CD14-positive monocyte (primary cell): Measurements from ENCODE around the gene ANO6. TPM values are rescaled to one million over a fixed set of nuclear protein-coding genes. Genes with fewer than 3 reads are reported as not detected.
A peak's percentile ranks its signal among the peaks of the same experiment; 100 is the strongest.

Experiments
- DNase-seq, 3 donors: peaks; one replicate each; pipeline ENCODE4 v3.0.0-alpha.2; 2011 to 2022
- H2AFZ ChIP-seq: 2 replicates; pipeline ENCODE4 v1.6.0; 2012; ENCODE audit warnings: mild to moderate bottlenecking, low read depth, low read length, inconsistent platforms; ENCODE audit not compliant: insufficient read depth, poor library complexity, severe bottlenecking
- H3K27ac ChIP-seq, 2 donors: 1 replicate in 1 of 2; 2 replicates in 1 of 2; pipeline ENCODE4 v1.5.1; 2012 to 2013; ENCODE audit warnings: low read length in 2 of 2, control low read depth in 1 of 2, inconsistent platforms in 1 of 2, low read depth in 1 of 2, mild to moderate bottlenecking in 1 of 2
- H3K27me3 ChIP-seq, 2 donors: one replicate each; pipeline versions ENCODE4 v1.6.0 to v1.6.1; 2011 to 2013; ENCODE audit warnings: low read length in 2 of 2; ENCODE audit not compliant: control insufficient read depth in 2 of 2, insufficient read depth in 2 of 2
- H3K36me3 ChIP-seq, 2 donors: replicated peaks in 1 of 2; 1 replicate in 1 of 2; 2 replicates in 1 of 2; pipeline versions ENCODE4 v1.5.1 to v1.6.1; 2012 to 2013; ENCODE audit warnings: low read length in 2 of 2, control low read depth in 1 of 2, inconsistent platforms in 1 of 2, mild to moderate bottlenecking in 1 of 2; ENCODE audit not compliant: insufficient read depth in 2 of 2, control insufficient read depth in 1 of 2
- H3K4me1 ChIP-seq, 2 donors: 1 replicate in 1 of 2; 2 replicates in 1 of 2; pipeline versions ENCODE4 v1.5.1 to v1.6.1; 2012 to 2013; ENCODE audit warnings: low read length in 2 of 2, control low read depth in 1 of 2, inconsistent platforms in 1 of 2, mild to moderate bottlenecking in 1 of 2, moderate library complexity in 1 of 2; ENCODE audit not compliant: insufficient read depth in 2 of 2, control insufficient read depth in 1 of 2
- H3K4me2 ChIP-seq: replicated peaks from 2 replicates; pipeline ENCODE3; 2012; ENCODE audit warnings: low read length, moderate library complexity, mild to moderate bottlenecking; ENCODE audit not compliant: poor library complexity, severe bottlenecking; ENCODE audit errors: extremely low read depth
- H3K4me3 ChIP-seq, 3 experiments: fragments of 200-600 bp in 1 of 3; sonication (generic) in 1 of 3; replicated peaks in 1 of 3; 1 replicate in 2 of 3; 2 replicates in 1 of 3; pipeline ENCODE4 v1.5.1; 2011 to 2013; ENCODE audit warnings: low read length in 3 of 3, mild to moderate bottlenecking in 3 of 3, control low read depth in 2 of 3, low read depth in 2 of 3, inconsistent platforms in 1 of 3, moderate library complexity in 1 of 3
- H3K79me2 ChIP-seq: 2 replicates; pipeline ENCODE4 v1.6.0; 2012; ENCODE audit warnings: mild to moderate bottlenecking, control low read depth, inconsistent platforms, low read length, moderate library complexity; ENCODE audit not compliant: insufficient read depth
- H3K9ac ChIP-seq: 2 replicates; pipeline ENCODE4 v1.6.0; 2017; ENCODE audit warnings: low read length, mild to moderate bottlenecking; ENCODE audit not compliant: insufficient read depth, poor library complexity, severe bottlenecking
- H3K9me3 ChIP-seq, 2 donors: replicated peaks in 1 of 2; 1 replicate in 1 of 2; 2 replicates in 1 of 2; pipeline versions ENCODE4 v1.5.1 to v1.6.1; 2012 to 2013; ENCODE audit warnings: low read length in 2 of 2, control low read depth in 1 of 2; ENCODE audit not compliant: control insufficient read depth in 1 of 2, insufficient read depth in 1 of 2
- H4K20me1 ChIP-seq: 2 replicates; pipeline ENCODE4 v1.6.0; 2012; ENCODE audit warnings: mild to moderate bottlenecking, low read length, control low read depth, moderate library complexity; ENCODE audit not compliant: insufficient read depth
- H3K27ac Mint-ChIP-seq, 7 donors: one replicate each; pipeline ENCODE4 v1.8.0; 2020; ENCODE audit warnings: mild to moderate bottlenecking in 7 of 7, mixed read lengths in 7 of 7, moderate library complexity in 6 of 7, inconsistent platforms in 2 of 7
- H3K27me3 Mint-ChIP-seq, 3 donors: one replicate each; pipeline ENCODE4 v1.8.0; 2021 to 2022; ENCODE audit warnings: low read depth in 3 of 3, mild to moderate bottlenecking in 3 of 3, mixed read lengths in 3 of 3, moderate library complexity in 3 of 3, inconsistent platforms in 1 of 3
- H3K36me3 Mint-ChIP-seq, 2 donors: one replicate each; pipeline ENCODE4 v1.8.0; 2020; ENCODE audit warnings: mixed read lengths in 2 of 2, inconsistent platforms in 1 of 2, mild to moderate bottlenecking in 1 of 2
- H3K4me1 Mint-ChIP-seq: one replicate; pipeline ENCODE4 v1.8.0; 2020; ENCODE audit warnings: mild to moderate bottlenecking, mixed read lengths
- H3K4me3 Mint-ChIP-seq, 2 donors: one replicate each; pipeline ENCODE4 v1.8.0; 2020; ENCODE audit warnings: mild to moderate bottlenecking in 2 of 2, mixed read lengths in 2 of 2, moderate library complexity in 1 of 2
- H3K9me3 Mint-ChIP-seq, 7 donors: one replicate each; pipeline ENCODE4 v1.8.0; 2020 to 2022; ENCODE audit warnings: mixed read lengths in 7 of 7, mild to moderate bottlenecking in 6 of 7, moderate library complexity in 6 of 7, inconsistent platforms in 2 of 7
- WGBS: methylation state at CpG from one replicate; pipeline ENCODE4 v1.1.5; 2013; ENCODE audit warnings: missing lambda C conversion rate; ENCODE audit not compliant: insufficient coverage; 5-methylcytosine and 5-hydroxymethylcytosine counted together
- intact Hi-C, 2 donors: fragments of 100-400 bp; cut with micrococcal nuclease; formaldehyde crosslinking; loops; one replicate each; pipeline versions ENCODE4 v1.15.0 to v1.15.1; 2023
- polyA plus RNA-seq, 3 donors: library from polyadenylated mRNA; depleted of rRNA in 1 of 3; unstranded in 2 of 3; stranded (reverse) in 1 of 3; fragments of 300-500 nt in 2 of 3; fragments of >200 nt in 1 of 3; fragmentation: Illumina TruSeq in 2 of 3; gene quantifications; 1 replicate in 2 of 3; 2 replicates in 1 of 3; pipeline ENCODE4 v1.2.3, GENCODE V29; 2012 to 2021
- TF ChIP-seq, protein P1 (sequence below): fragments of 200-600 bp; IDR thresholded peaks from one replicate; pipeline ENCODE4 v1.8.0; 2022; ENCODE audit warnings: antibody characterized with exemption, mild to moderate bottlenecking

ANO6 gene
- polyA plus RNA-seq, 3 donors = 20.2 to 48.7 (median 34.1) TPM

DNA sequence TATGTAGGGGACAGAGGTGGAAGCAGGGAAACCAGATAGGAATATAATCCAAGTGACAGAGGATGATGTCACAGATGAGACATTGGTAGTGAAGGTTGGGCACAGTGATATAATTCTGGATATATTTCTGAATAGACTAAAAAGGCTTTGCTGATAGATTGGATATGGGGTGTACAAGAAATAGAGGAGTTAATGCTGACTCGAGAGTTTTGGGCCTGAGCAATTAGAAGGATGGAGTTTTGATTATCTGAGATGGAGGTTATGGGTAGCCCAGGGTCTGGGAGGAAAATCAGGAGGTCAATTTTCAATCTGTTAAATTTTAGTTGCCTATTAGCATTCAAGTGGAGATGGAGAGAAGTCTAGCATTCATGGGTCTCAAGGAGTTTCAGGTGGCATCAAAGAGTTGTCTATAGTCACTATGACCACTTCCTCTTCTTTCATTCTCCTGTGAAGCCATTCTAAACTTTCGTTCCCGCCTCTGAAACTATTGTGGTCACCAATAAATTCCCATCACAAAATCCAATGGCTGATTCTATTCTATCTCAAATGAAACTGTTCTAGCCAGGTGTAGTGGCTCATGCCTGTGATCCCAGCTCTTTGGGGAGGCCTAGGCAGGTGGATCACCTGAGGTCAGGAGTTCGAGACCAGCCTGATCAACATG is 10.6 kb upstream of the ANO6 start:
- intact Hi-C loops = no loop called here
- Mint-ChIP-seq H3K27ac (no peak overlapping the region), H3K4me3 (no peak overlapping the region), H3K9me3 (peaks cover 0 to 1% (median 0%) of the 10 kb centered on the region in 7 donors), H3K36me3 (peaks cover 0 to 2% of the 10 kb centered on the region in 2 donors), H3K4me1 (peaks cover 45% of the 10 kb centered on the region), H3K27me3 (peaks cover 0 to 3% (median 0%) of the 10 kb centered on the region in 3 donors)
- H3K27me3 ChIP-seq = no peaks in the 10 kb centered on the region
- H3K79me2 ChIP-seq = peaks cover 34% of the 10 kb centered on the region
- H3K4me2 ChIP-seq = peak overlapping the region; percentile 67
- H3K27ac ChIP-seq = peak overlapping the region; percentile 76 to 77
- H3K9ac ChIP-seq = no peak overlapping the region
- no peaks in the 10 kb centered on the region for H4K20me1 ChIP-seq
- H3K9me3 ChIP-seq = no peaks in the 10 kb centered on the region
- peak in 2 of 3 donors; percentile 47 to 49 for DNase-seq
- 46% methylated on average over 2 of the region's 4 CpGs for WGBS
- H3K36me3 ChIP-seq = no peaks in the 10 kb centered on the region
- H3K4me1 ChIP-seq = peaks cover 53 to 62% of the 10 kb centered on the region in 2 donors
- H3K4me3 ChIP-seq = peak overlapping the region; percentile 20 to 64 (median 23)
- H2AFZ ChIP-seq = no peak overlapping the region
- TF ChIP-seq, protein P1, sequence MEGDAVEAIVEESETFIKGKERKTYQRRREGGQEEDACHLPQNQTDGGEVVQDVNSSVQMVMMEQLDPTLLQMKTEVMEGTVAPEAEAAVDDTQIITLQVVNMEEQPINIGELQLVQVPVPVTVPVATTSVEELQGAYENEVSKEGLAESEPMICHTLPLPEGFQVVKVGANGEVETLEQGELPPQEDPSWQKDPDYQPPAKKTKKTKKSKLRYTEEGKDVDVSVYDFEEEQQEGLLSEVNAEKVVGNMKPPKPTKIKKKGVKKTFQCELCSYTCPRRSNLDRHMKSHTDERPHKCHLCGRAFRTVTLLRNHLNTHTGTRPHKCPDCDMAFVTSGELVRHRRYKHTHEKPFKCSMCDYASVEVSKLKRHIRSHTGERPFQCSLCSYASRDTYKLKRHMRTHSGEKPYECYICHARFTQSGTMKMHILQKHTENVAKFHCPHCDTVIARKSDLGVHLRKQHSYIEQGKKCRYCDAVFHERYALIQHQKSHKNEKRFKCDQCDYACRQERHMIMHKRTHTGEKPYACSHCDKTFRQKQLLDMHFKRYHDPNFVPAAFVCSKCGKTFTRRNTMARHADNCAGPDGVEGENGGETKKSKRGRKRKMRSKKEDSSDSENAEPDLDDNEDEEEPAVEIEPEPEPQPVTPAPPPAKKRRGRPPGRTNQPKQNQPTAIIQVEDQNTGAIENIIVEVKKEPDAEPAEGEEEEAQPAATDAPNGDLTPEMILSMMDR = no peak

DNA sequence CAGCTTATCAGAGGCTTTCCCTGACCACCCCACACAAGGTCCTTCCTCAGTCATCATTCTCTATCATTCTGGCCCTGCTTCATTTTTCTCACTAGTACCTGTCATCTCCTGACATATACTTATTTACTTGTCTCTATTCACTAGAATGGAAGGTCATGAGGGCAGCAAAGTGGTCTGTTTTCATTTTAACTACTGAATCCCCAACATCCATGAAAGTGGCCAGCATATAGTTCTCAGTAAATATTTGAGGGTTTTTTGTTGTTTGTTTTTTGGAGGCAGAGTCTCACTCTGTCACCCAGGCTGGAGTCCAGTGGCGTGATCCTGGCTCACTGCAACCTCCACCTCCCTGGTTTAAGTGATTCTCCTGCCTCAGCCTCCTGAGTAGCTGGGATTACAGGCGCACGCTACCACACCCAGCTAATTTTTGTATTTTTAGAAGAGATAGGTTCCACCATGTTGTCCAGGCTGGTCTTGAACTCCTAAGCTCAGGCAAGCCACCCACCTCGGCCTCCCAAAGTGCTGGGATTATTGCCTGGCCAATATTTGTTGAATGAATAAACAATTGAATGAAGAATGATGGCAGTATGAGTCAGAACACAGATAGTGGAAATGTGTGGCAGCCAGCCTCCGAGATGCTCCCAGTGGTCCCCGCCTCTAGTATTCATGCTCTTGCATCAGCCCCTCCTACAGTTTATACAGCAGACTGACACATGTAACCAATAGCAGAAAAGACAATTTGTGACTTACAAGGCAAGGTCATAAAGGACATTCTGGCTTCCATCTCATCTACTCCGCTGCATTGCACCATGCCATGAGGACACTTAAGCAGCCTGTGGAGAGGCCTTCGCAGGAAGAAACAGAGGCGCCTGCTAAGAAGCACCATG is 7.0 kb upstream of the ANO6 start:
- peak overlapping the region in 3 of 7 donors; percentile 17 to 76 (median 37) for H3K27ac Mint-ChIP-seq
- H3K36me3 Mint-ChIP-seq = peaks cover 0 to 2% of the 10 kb centered on the region in 2 donors
- no peak for DNase-seq
- Histone ChIP-seq H3K27me3 (no peaks in the 10 kb centered on the region), H3K79me2 (peaks cover 19% of the 10 kb centered on the region), H3K36me3 (no peaks in the 10 kb centered on the region), H2AFZ (no peak overlapping the region), H3K9me3 (no peaks in the 10 kb centered on the region), H3K4me2 (no peak overlapping the region), H3K4me3 (no peak overlapping the region), H3K9ac (no peak overlapping the region), H3K4me1 (peaks cover 24 to 32% of the 10 kb centered on the region in 2 donors), H3K27ac (no peak overlapping the region), H4K20me1 (no peaks in the 10 kb centered on the region)
- 100% methylated on average over 3 of the region's 9 CpGs for WGBS
- intact Hi-C loops = no loop called here
- TF ChIP-seq, protein P1 = no peak
- H3K4me1 Mint-ChIP-seq = peaks cover 19% of the 10 kb centered on the region
- peaks cover 0 to 1% (median 0%) of the 10 kb centered on the region in 7 donors for H3K9me3 Mint-ChIP-seq
- H3K4me3 Mint-ChIP-seq = no peak overlapping the region
- peaks cover 0 to 4% (median under 1%) of the 10 kb centered on the region in 3 donors for H3K27me3 Mint-ChIP-seq
